CD14-positive monocyte (primary cell): Measurements from ENCODE around the gene LMO7. TPM values are rescaled to one million over a fixed set of nuclear protein-coding genes. Genes with fewer than 3 reads are reported as not detected.

Source experiments
- DNase-seq, 3 donors: peaks; one replicate each; pipeline ENCODE4 v3.0.0-alpha.2; 2011 to 2022
- H2AFZ ChIP-seq: 2 replicates; pipeline ENCODE4 v1.6.0; 2012; ENCODE audit warnings: mild to moderate bottlenecking, low read depth, low read length, inconsistent platforms; ENCODE audit not compliant: insufficient read depth, poor library complexity, severe bottlenecking
- H3K27ac ChIP-seq, 2 donors: 1 replicate in 1 of 2; 2 replicates in 1 of 2; pipeline ENCODE4 v1.5.1; 2012 to 2013; ENCODE audit warnings: low read length in 2 of 2, control low read depth in 1 of 2, inconsistent platforms in 1 of 2, low read depth in 1 of 2, mild to moderate bottlenecking in 1 of 2
- H3K27me3 ChIP-seq, 2 donors: one replicate each; pipeline versions ENCODE4 v1.6.0 to v1.6.1; 2011 to 2013; ENCODE audit warnings: low read length in 2 of 2; ENCODE audit not compliant: control insufficient read depth in 2 of 2, insufficient read depth in 2 of 2
- H3K36me3 ChIP-seq, 2 donors: replicated peaks in 1 of 2; 1 replicate in 1 of 2; 2 replicates in 1 of 2; pipeline versions ENCODE4 v1.5.1 to v1.6.1; 2012 to 2013; ENCODE audit warnings: low read length in 2 of 2, control low read depth in 1 of 2, inconsistent platforms in 1 of 2, mild to moderate bottlenecking in 1 of 2; ENCODE audit not compliant: insufficient read depth in 2 of 2, control insufficient read depth in 1 of 2
- H3K4me1 ChIP-seq, 2 donors: 1 replicate in 1 of 2; 2 replicates in 1 of 2; pipeline versions ENCODE4 v1.5.1 to v1.6.1; 2012 to 2013; ENCODE audit warnings: low read length in 2 of 2, control low read depth in 1 of 2, inconsistent platforms in 1 of 2, mild to moderate bottlenecking in 1 of 2, moderate library complexity in 1 of 2; ENCODE audit not compliant: insufficient read depth in 2 of 2, control insufficient read depth in 1 of 2
- H3K4me2 ChIP-seq: replicated peaks from 2 replicates; pipeline ENCODE3; 2012; ENCODE audit warnings: low read length, moderate library complexity, mild to moderate bottlenecking; ENCODE audit not compliant: poor library complexity, severe bottlenecking; ENCODE audit errors: extremely low read depth
- H3K4me3 ChIP-seq, 3 experiments: fragments of 200-600 bp in 1 of 3; sonication (generic) in 1 of 3; replicated peaks in 1 of 3; 1 replicate in 2 of 3; 2 replicates in 1 of 3; pipeline ENCODE4 v1.5.1; 2011 to 2013; ENCODE audit warnings: low read length in 3 of 3, mild to moderate bottlenecking in 3 of 3, control low read depth in 2 of 3, low read depth in 2 of 3, inconsistent platforms in 1 of 3, moderate library complexity in 1 of 3
- H3K79me2 ChIP-seq: 2 replicates; pipeline ENCODE4 v1.6.0; 2012; ENCODE audit warnings: mild to moderate bottlenecking, control low read depth, inconsistent platforms, low read length, moderate library complexity; ENCODE audit not compliant: insufficient read depth
- H3K9ac ChIP-seq: 2 replicates; pipeline ENCODE4 v1.6.0; 2017; ENCODE audit warnings: low read length, mild to moderate bottlenecking; ENCODE audit not compliant: insufficient read depth, poor library complexity, severe bottlenecking
- H3K9me3 ChIP-seq, 2 donors: replicated peaks in 1 of 2; 1 replicate in 1 of 2; 2 replicates in 1 of 2; pipeline versions ENCODE4 v1.5.1 to v1.6.1; 2012 to 2013; ENCODE audit warnings: low read length in 2 of 2, control low read depth in 1 of 2; ENCODE audit not compliant: control insufficient read depth in 1 of 2, insufficient read depth in 1 of 2
- H4K20me1 ChIP-seq: 2 replicates; pipeline ENCODE4 v1.6.0; 2012; ENCODE audit warnings: mild to moderate bottlenecking, low read length, control low read depth, moderate library complexity; ENCODE audit not compliant: insufficient read depth
- H3K27ac Mint-ChIP-seq, 7 donors: one replicate each; pipeline ENCODE4 v1.8.0; 2020; ENCODE audit warnings: mild to moderate bottlenecking in 7 of 7, mixed read lengths in 7 of 7, moderate library complexity in 6 of 7, inconsistent platforms in 2 of 7
- H3K27me3 Mint-ChIP-seq, 3 donors: one replicate each; pipeline ENCODE4 v1.8.0; 2021 to 2022; ENCODE audit warnings: low read depth in 3 of 3, mild to moderate bottlenecking in 3 of 3, mixed read lengths in 3 of 3, moderate library complexity in 3 of 3, inconsistent platforms in 1 of 3
- H3K36me3 Mint-ChIP-seq, 2 donors: one replicate each; pipeline ENCODE4 v1.8.0; 2020; ENCODE audit warnings: mixed read lengths in 2 of 2, inconsistent platforms in 1 of 2, mild to moderate bottlenecking in 1 of 2
- H3K4me1 Mint-ChIP-seq: one replicate; pipeline ENCODE4 v1.8.0; 2020; ENCODE audit warnings: mild to moderate bottlenecking, mixed read lengths
- H3K4me3 Mint-ChIP-seq, 2 donors: one replicate each; pipeline ENCODE4 v1.8.0; 2020; ENCODE audit warnings: mild to moderate bottlenecking in 2 of 2, mixed read lengths in 2 of 2, moderate library complexity in 1 of 2
- H3K9me3 Mint-ChIP-seq, 7 donors: one replicate each; pipeline ENCODE4 v1.8.0; 2020 to 2022; ENCODE audit warnings: mixed read lengths in 7 of 7, mild to moderate bottlenecking in 6 of 7, moderate library complexity in 6 of 7, inconsistent platforms in 2 of 7
- CTCF ChIP-seq: fragments of 200-600 bp; IDR thresholded peaks from one replicate; pipeline ENCODE4 v1.8.0; 2022; ENCODE audit warnings: antibody characterized with exemption, mild to moderate bottlenecking
- WGBS: methylation state at CpG from one replicate; pipeline ENCODE4 v1.1.5; 2013; ENCODE audit warnings: missing lambda C conversion rate; ENCODE audit not compliant: insufficient coverage; 5-methylcytosine and 5-hydroxymethylcytosine counted together
- intact Hi-C, 2 donors: fragments of 100-400 bp; cut with micrococcal nuclease; formaldehyde crosslinking; loops; one replicate each; pipeline versions ENCODE4 v1.15.0 to v1.15.1; 2023
- polyA plus RNA-seq, 3 donors: library from polyadenylated mRNA; depleted of rRNA in 1 of 3; unstranded in 2 of 3; stranded (reverse) in 1 of 3; fragments of 300-500 nt in 2 of 3; fragments of >200 nt in 1 of 3; fragmentation: Illumina TruSeq in 2 of 3; gene quantifications; 1 replicate in 2 of 3; 2 replicates in 1 of 3; pipeline ENCODE4 v1.2.3, GENCODE V29; 2012 to 2021

LMO7 gene
- polyA plus RNA-seq, 3 donors = 0.79 to 1.6 (median 0.90) TPM

- Histone ChIP-seq H3K9me3 (no peaks in the 10 kb centered on the region), H3K4me1 (peaks cover 7% of the 10 kb centered on the region in 2 donors), H3K27ac (no peak overlapping the region), H4K20me1 (no peaks in the 10 kb centered on the region), H3K9ac (no peak overlapping the region), H3K79me2 (no peaks in the 10 kb centered on the region), H3K36me3 (no peaks in the 10 kb centered on the region), H3K4me2 (no peak overlapping the region), H3K4me3 (no peak overlapping the region), H3K27me3 (peaks cover 21 to 26% of the 10 kb centered on the region in 2 donors), H2AFZ (no peak overlapping the region)
- peaks cover 25 to 26% (median 25%) of the 10 kb centered on the region in 3 donors for H3K27me3 Mint-ChIP-seq
- H3K27ac Mint-ChIP-seq = no peak overlapping the region
- H3K9me3 Mint-ChIP-seq = peaks cover 0 to 3% (median 0%) of the 10 kb centered on the region in 7 donors
- 96% methylated on average over 5 of the region's 6 CpGs for WGBS
- H3K4me1 Mint-ChIP-seq = peaks cover 9% of the 10 kb centered on the region
- intact Hi-C loops = no loop called here
- H3K36me3 Mint-ChIP-seq = peaks cover 2 to 3% of the 10 kb centered on the region in 2 donors
- H3K4me3 Mint-ChIP-seq = no peak overlapping the region
- no peak for DNase-seq
- no peak for TF ChIP-seq CTCF
Observed at GRCh38 chr13:75641026-75641425, 4.9 kb downstream of the LMO7 start.

GRCh38 chr13:75643182-75643581 lies 7.1 kb downstream of the LMO7 start:
- TF ChIP-seq CTCF = no peak
- no peak overlapping the region for H3K4me2 ChIP-seq
- WGBS = no CpG with 5 or more reads among the region's 1 CpG

More at GRCh38 chr13:75643182-75643581, 7.1 kb downstream of the LMO7 start:
- no peak overlapping the region for H3K27ac Mint-ChIP-seq
- peaks cover 0 to 2% (median 0%) of the 10 kb centered on the region in 7 donors for H3K9me3 Mint-ChIP-seq
- H3K9me3 ChIP-seq = no peaks in the 10 kb centered on the region
- no peak overlapping the region for H3K27ac ChIP-seq
- H3K4me3 Mint-ChIP-seq = no peak overlapping the region
- H2AFZ ChIP-seq = no peak overlapping the region
- no peak overlapping the region for H3K9ac ChIP-seq
- no peaks in the 10 kb centered on the region for H3K4me1 Mint-ChIP-seq
- intact Hi-C loops = no loop called here
- H3K27me3 Mint-ChIP-seq = peaks cover 4 to 8% (median 8%) of the 10 kb centered on the region in 3 donors
- H4K20me1 ChIP-seq = no peaks in the 10 kb centered on the region
- H3K4me1 ChIP-seq = no peaks in the 10 kb centered on the region
- no peak for DNase-seq
- H3K36me3 Mint-ChIP-seq = no peaks in the 10 kb centered on the region
- no peaks in the 10 kb centered on the region for H3K36me3 ChIP-seq
- H3K79me2 ChIP-seq = no peaks in the 10 kb centered on the region
- H3K27me3 ChIP-seq = peaks cover 6% of the 10 kb centered on the region in 2 donors
- H3K4me3 ChIP-seq = no peak overlapping the region
